ENCODE data around the gene EXOC2.
A peak's percentile ranks its signal among the peaks of the same experiment; 100 is the strongest.

The EXOC2 gene

DNA sequence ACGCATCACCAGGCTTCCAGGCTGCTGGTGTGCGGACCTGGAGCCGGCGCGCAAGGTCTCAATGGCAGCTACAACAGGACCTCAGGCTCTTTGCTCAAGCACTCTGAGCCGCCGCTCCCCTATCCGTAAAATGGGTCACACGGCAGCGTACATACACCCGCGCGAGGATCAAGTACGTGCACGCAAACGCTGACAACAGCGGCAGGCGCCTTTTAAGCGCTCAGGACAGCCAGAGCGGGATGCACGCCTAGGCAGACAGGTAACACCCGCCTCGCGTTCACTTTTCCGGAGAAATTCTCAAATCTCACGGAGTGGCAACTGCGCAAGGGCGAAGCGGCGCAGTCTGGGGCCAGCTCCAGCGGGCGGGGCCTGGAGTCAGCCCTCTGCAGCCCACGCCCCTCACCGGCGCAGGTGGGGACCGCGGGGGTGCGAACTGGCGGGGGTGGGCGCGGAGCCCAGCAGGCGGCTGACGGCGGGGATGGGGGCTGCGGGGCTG lies 535 bp downstream of the EXOC2 start:
- TF ChIP-seq TAF1 (IDR thresholded peaks at IDR 0.05; ENCODE audit: borderline replicate concordance, low read depth, low read length) = no peak
- DNase-seq (ENCODE audit: insufficient read length) (peak; percentile 55), FAIRE-seq (peak; percentile 85)

GRCh38 chr6:689223-689622 lies 3.7 kb downstream of the EXOC2 start:
- DNase-seq (ENCODE audit: insufficient read length) (no peak), FAIRE-seq (no peak)
- TF ChIP-seq POLR2A (IDR thresholded peaks at IDR 0.05; ENCODE audit: low read depth, low read length) (no peak), TAF1 (IDR thresholded peaks at IDR 0.05; ENCODE audit: borderline replicate concordance, low read depth, low read length) (no peak), POLR2AphosphoS5 (IDR thresholded peaks at IDR 0.05; ENCODE audit: low read depth, low read length) (no peak)

DNA sequence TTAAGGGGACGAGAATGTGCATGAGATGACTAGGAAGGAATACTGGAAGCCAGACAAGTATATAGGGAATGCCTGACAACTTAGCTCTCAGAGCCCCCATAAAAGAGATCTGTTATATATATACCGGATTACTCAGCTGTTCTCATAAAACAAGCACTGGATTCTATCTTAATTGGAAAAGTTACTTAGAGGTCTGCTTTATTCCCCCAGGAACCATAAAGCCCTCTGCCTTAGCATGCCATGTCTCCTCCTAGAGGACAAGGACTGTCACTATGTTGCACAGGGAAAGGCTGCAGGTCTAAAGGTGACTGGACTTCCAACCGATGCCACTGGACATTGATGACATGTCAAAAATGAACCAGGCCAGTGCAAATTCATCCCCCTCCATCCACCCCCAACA lies 6.4 kb downstream of the EXOC2 start:
- no peak for DNase-seq (ENCODE audit: insufficient read length)
- TF ChIP-seq POLR2AphosphoS5 (IDR thresholded peaks at IDR 0.05; ENCODE audit: low read depth, low read length) (no peak), POLR2A (IDR thresholded peaks at IDR 0.05; ENCODE audit: low read depth, low read length) (no peak), TAF1 (IDR thresholded peaks at IDR 0.05; ENCODE audit: borderline replicate concordance, low read depth, low read length) (no peak)
- no peak for FAIRE-seq

DNA sequence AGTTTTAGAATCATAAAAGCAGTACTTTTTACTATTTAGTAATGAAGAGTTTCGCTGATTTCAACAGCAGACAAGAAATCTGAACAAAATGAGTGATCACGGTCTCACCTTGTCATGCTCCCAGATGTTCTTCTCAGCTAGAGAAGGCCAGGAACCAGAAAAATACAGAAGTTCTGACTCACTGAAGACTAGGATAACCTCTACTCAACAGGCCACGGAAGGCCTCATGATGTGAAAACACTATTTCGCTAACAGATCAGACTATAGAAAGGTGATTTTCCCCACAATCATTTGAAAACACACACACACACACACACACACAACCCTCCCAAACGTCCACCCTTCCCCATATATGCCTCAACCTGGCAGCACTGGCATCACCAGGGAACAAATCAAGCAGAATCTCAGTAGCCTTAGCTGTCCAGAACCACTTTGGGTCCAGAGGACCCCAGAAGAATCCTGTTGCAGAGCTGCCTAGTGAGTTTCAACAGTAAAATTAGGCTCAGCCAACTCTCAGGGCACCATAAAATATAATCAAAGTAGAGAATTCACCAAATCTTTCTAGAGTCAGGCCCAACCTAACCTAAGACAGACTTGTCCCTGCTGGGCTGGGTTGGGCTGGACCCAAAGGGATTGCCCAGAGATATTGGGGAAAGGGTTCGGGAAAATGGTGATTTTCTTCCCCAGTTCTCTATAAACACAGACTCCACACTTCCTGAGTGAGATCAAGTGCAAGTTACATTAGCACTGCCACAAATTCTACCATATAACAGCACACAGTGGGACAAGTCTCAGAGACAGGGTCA lies 7.9 kb downstream of the EXOC2 start:
- TF ChIP-seq POLR2AphosphoS5 (IDR thresholded peaks at IDR 0.05; ENCODE audit: low read depth, low read length) (no peak), POLR2A (IDR thresholded peaks at IDR 0.05; ENCODE audit: low read depth, low read length) (no peak)
- FAIRE-seq (peak; percentile 64), DNase-seq (ENCODE audit: insufficient read length) (peak; percentile 48)

DNA sequence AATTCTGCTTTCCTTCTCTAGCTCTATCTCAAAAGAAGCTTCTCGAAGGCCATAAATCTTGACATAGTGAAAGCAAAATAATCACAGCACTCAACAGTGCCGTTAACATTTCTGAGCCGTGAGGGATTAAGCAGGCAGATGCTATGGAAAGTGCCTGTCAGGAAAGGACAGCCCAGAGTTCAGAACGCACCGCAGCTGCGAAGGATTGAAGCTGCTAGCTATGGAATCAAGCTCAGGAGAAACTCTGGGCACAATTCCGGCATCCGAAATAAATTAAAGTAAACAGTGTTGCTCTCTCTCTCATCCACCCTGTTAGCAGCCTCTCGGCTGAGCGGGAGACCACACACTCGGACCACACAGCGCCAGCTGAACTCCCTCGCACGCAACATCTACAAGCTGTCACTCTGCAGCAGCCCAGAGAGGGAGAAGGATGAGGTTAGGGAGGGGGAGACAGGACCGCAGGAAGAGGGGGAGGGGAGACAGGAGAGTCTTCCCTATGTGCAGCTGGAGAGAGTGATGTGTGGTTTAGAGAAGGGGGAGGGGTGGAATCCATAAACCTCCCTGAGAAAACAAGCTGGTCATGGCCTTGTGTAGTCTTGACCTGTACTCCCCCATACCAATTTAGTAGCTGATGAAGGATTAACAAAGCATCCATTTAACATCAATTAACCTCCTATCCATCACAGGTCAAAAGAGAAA lies 9.0 kb downstream of the EXOC2 start:
- TF ChIP-seq POLR2A (IDR thresholded peaks at IDR 0.05; ENCODE audit: low read depth, low read length) (no peak), POLR2AphosphoS5 (IDR thresholded peaks at IDR 0.05; ENCODE audit: low read depth, low read length) (no peak), TAF1 (IDR thresholded peaks at IDR 0.05; ENCODE audit: borderline replicate concordance, low read depth, low read length) (no peak)
- DNase-seq (ENCODE audit: insufficient read length) = no peak
- no peak for FAIRE-seq

DNA sequence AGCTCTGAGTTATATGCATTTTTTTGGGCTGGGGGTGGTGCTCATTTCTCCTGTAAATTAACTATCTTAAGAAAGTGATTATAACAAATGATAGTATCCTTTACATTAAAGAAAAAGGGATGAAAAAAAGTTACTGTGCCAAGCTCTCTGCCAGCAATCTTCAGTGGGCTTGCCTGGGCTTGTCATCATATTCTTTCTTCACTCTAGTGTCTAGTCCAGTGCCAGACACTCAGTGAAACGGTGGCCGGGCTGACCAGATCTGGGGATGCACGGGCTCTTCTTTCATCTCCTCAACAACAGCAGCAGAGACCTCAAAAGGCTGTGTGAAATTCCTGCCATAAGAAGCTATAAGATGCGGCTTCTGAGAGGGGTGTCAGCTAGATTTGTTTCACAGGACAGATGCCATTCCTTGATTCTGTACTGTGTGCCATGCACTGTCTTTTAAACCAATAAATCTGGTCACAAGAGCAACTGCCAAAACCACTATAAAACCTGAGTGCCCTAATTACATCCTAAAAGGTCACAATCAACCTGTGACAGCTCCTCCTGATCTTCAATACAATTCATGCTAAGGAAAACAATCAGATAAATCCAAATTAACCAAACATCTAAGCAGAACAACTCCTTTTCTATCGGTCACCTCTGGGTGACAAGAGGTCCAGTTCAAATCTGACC lies 12.1 kb downstream of the EXOC2 start:
- no peak for DNase-seq (ENCODE audit: insufficient read length)
- TF ChIP-seq POLR2AphosphoS5 (IDR thresholded peaks at IDR 0.05; ENCODE audit: low read depth, low read length) = no peak
- TF ChIP-seq TAF1 (IDR thresholded peaks at IDR 0.05; ENCODE audit: borderline replicate concordance, low read depth, low read length) = no peak
- no peak for TF ChIP-seq POLR2A (IDR thresholded peaks at IDR 0.05; ENCODE audit: low read depth, low read length)
- no peak for FAIRE-seq

- TF ChIP-seq TAF1 (IDR thresholded peaks at IDR 0.05; ENCODE audit: borderline replicate concordance, low read depth, low read length) = no peak
- no peak for TF ChIP-seq POLR2AphosphoS5 (IDR thresholded peaks at IDR 0.05; ENCODE audit: low read depth, low read length)
- no peak for TF ChIP-seq POLR2A (IDR thresholded peaks at IDR 0.05; ENCODE audit: low read depth, low read length)
Observed at GRCh38 chr6:680251-680650, 12.7 kb downstream of the EXOC2 start.

GRCh38 chr6:679282-679681 lies 13.7 kb downstream of the EXOC2 start:
- FAIRE-seq = no peak
- DNase-seq (ENCODE audit: insufficient read length) = no peak
- no peak for TF ChIP-seq TAF1 (IDR thresholded peaks at IDR 0.05; ENCODE audit: borderline replicate concordance, low read depth, low read length)
- no peak for TF ChIP-seq POLR2AphosphoS5 (IDR thresholded peaks at IDR 0.05; ENCODE audit: low read depth, low read length)
- TF ChIP-seq POLR2A (IDR thresholded peaks at IDR 0.05; ENCODE audit: low read depth, low read length) = no peak

More at GRCh38 chr6:680251-680650, 12.7 kb downstream of the EXOC2 start:
- no peak for DNase-seq (ENCODE audit: insufficient read length)
- no peak for FAIRE-seq

GRCh38 chr6:678520-678919 lies 14.4 kb downstream of the EXOC2 start:
- DNase-seq (ENCODE audit: insufficient read length) (no peak), FAIRE-seq (no peak)
- TF ChIP-seq POLR2AphosphoS5 (IDR thresholded peaks at IDR 0.05; ENCODE audit: low read depth, low read length) = no peak
- no peak for TF ChIP-seq TAF1 (IDR thresholded peaks at IDR 0.05; ENCODE audit: borderline replicate concordance, low read depth, low read length)
- no peak for TF ChIP-seq POLR2A (IDR thresholded peaks at IDR 0.05; ENCODE audit: low read depth, low read length)

GRCh38 chr6:677919-678318 lies 15.0 kb downstream of the EXOC2 start:
- TF ChIP-seq POLR2AphosphoS5 (IDR thresholded peaks at IDR 0.05; ENCODE audit: low read depth, low read length) (no peak), TAF1 (IDR thresholded peaks at IDR 0.05; ENCODE audit: borderline replicate concordance, low read depth, low read length) (no peak), POLR2A (IDR thresholded peaks at IDR 0.05; ENCODE audit: low read depth, low read length) (no peak)
- FAIRE-seq = no peak

GRCh38 chr6:674956-675355 lies 18.0 kb downstream of the EXOC2 start:
- DNase-seq (ENCODE audit: insufficient read length) = no peak
- TF ChIP-seq POLR2AphosphoS5 (IDR thresholded peaks at IDR 0.05; ENCODE audit: low read depth, low read length) (no peak), POLR2A (IDR thresholded peaks at IDR 0.05; ENCODE audit: low read depth, low read length) (no peak), TAF1 (IDR thresholded peaks at IDR 0.05; ENCODE audit: borderline replicate concordance, low read depth, low read length) (no peak)
- FAIRE-seq = no peak

More at GRCh38 chr6:677919-678318, 15.0 kb downstream of the EXOC2 start:
- no peak for DNase-seq (ENCODE audit: insufficient read length)

Measured in GM12892 (cell line).